ENCODE measurements around the gene SLC17A3.

The SLC17A3 gene, protein sequence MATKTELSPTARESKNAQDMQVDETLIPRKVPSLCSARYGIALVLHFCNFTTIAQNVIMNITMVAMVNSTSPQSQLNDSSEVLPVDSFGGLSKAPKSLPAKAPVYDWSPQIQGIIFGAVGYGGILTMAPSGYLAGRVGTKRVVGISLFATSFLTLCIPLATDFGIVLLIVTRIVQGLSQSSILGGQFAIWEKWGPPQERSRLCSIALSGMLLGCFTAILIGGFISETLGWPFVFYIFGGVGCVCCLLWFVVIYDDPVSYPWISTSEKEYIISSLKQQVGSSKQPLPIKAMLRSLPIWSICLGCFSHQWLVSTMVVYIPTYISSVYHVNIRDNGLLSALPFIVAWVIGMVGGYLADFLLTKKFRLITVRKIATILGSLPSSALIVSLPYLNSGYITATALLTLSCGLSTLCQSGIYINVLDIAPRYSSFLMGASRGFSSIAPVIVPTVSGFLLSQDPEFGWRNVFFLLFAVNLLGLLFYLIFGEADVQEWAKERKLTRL

DNA sequence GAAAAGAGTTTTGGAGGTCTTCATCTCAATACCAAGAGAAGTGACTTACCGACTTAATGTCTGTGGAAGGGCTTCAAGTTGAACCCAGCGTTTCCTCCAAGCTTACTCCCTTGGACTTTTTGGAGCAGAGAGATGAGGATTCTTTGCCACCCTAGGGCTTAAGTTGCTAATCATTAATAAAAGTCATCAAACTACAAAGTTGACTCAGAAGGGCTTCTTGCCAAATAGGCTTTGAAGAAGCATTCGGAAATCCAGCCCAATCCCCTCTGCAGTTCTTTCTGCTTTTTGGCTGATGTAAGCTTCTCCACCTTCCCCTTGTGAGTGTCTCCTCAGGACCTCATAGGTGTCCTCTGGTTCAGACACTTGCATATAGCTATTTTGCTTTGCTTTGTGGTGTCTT, at the start of gene SLC17A3:
SLC17A3 (minus strand) TSS at position 126 of the 400 bp plus-strand sequence. CDS start 5,856 bp downstream, outside the sequence.
- in situ Hi-C loops (cut with MboI; ENCODE audit: low sequenced_read_pairs), result no loop called here

DNA sequence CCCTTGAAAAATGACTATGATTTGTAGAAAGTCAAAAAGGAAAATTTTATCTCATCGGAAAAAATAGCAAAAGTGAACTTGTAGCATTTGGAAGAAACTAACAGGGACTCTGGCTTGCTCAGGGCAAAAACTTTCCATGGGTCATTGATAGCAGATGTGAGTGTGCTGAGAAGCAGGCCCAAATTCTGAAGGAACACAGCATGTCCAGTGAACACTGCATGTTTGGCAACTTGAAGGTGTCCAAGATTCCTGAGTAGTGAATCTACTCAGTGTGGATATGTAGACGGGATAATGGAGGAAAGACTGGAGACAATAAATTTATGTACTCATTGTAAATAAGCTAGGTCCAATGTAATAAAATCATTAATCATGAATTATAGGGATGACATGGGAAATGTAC, 48.3 kb upstream of the SLC17A3 start:
- in situ Hi-C loops (cut with MboI; ENCODE audit: low sequenced_read_pairs), result no loop called here

DNA sequence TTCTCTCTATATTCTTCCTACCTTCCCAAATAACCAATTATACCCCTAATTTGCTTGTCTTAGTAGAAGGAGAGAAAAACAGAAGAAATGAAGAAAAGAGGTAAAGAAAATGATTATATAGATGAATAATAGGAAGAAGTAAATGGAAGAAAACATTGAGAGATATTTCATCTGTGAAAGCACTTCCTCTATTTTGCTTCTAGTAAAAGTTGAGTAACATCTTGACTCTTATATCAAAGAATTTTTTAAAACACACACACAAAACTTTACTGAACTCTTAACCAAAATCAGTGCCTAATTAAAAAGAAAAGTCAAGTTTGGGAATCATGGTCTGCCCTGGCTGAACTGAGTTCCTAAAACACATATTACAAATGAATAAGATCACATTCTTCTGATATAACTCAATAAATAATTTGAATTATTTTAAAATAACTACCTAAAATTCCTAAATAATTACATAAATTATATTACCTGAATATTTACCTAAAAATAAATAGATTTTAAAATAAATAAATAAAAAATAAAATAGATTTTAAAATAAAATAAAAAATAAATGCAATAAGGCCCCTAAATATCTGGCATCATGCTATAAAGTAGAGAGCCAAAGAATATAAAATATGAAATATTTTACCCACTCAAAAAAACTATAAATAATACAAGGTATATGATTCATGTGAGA, 47.6 kb upstream of the SLC17A3 start:
- in situ Hi-C loops (cut with MboI; ENCODE audit: low sequenced_read_pairs), result no loop called here

DNA sequence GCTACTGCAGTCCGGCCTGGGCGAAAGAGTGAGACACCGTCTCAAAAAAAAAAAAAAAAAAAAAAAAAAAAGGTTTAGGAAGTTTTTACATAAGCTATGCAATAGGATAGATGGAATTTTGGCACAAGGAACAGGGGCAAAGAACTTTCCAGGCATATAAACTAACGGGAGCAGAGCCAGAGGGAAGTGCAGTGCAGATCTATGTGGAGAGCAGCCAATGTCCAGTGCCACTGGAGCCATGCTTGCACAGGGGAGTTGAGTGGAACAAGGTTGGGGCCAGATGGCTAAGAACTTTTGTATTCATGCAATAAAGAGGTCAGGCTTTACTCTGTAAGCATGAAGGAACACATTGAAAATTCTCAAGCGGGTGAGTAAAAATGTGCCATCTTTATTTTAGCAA, 45.6 kb upstream of the SLC17A3 start:
- in situ Hi-C loops (cut with MboI; ENCODE audit: low sequenced_read_pairs), result no loop called here

DNA sequence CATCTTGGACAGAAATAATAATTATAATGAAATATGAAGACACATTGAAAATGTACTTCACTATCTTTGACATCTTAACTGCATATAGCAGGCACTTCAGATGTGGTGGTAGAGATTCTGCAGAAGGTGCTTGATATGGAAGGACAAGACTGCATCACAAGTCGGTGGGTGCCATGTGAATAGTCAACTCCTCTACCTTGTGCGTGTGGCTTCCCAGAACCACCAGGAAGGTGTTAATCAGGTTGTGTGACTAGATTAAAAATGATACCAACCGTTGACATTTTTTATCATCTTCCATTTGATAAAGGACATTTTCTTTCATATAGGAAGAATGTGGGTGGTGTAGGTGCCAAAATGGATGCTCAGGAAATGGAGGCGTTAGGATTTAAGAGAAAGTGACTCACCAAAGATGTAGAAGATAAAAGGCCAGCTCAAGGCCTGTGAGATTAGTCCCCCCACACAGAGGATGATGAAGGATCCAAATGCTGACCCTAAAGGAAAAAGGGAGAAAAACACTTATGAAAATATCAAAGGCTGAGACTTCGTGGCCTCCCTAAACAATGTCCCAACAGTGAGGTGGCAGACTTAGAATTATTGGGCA, 44.1 kb upstream of the SLC17A3 start:
- in situ Hi-C loops (cut with MboI; ENCODE audit: low sequenced_read_pairs), result no loop called here

DNA sequence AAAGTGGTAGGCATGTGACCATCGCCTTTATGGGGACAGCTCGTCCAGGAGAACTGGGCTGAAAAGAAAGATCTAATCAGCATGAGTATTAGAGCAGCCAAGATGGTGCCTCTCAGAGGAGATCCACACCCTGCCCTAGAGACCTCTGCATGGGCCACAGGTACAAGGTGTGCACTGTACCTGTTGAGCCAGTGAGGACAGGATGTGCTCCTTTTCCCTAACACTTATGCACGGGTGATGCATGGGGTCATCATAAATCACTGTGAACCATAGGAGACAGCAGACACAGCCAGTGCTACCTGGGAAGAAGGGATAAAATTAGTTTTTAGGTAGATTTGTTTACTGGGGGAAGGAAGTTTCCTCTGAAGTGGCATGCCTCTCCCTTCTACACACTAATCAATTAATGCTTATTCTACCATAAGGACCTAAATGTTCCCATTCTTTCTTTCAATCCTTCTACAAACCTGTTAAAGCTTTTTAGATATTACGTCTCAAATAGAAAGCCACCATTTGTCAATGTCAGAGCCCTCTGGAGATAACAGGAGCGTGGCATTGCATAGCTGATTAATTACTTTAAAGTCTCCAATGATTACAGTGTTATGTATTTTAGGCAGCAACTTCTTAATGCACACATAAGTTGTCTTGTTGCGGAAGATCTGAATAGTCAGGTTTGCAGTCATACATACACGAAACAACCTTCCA, 42.9 kb upstream of the SLC17A3 start:
- in situ Hi-C loops (cut with MboI; ENCODE audit: low sequenced_read_pairs), result no loop called here

DNA sequence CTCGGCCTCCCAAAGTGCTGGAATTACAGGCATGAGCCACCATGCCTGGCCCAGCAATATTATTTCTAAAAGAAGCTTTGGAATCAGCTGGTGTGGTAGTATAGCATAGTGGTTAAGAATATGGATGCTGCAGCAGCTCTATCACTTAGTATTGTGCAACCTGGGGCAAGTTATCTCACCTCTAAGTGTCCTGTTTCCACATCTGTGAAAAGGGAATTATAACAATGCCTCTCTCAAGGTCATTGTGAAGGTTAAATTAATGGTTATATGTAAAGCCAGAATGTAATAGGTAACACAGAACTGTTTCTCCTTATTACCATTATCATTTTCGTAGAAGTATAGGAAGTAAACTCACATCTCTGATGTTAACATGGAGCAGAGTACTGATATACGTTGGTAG, 42.3 kb upstream of the SLC17A3 start:
- in situ Hi-C loops (cut with MboI; ENCODE audit: low sequenced_read_pairs), result no loop called here

DNA sequence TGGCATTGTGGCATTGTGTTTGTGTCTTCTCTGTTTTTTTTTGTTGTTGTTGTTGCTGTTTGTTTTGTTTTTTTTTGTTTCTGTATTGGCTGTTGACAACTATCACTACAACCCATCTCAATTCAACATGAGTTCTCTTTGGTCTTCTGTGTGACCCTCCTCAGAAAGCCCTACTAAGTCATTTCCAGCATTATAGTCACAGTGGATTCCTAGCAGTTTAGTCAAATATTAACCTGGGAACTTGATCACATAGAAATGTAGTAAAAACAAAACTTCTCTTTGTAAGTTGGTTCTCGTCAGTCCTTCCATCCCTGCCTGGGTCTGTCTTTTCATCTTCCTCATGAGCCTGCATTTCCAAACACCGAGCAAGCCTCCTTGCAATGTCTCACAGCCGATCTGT, 39.7 kb upstream of the SLC17A3 start:
- in situ Hi-C loops (cut with MboI; ENCODE audit: low sequenced_read_pairs), result no loop called here

DNA sequence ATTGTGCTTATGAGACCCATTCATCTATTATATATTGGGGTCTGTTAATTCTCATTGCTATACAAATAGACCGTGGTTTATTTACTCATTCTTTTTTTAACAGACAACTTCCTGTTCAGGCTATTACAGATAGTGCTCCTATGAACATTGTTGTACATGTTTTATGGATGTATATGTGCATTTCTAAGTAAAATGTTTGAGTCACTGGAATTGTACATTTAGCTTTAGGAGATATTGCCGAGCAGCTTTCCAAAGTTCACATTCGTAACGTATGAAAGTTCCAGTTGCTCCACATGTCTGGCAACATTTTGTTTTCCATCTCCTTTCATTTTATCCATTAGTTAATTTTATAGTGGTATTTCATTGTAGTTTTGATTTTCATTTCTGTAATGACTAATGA, 37.3 kb upstream of the SLC17A3 start:
- in situ Hi-C loops (cut with MboI; ENCODE audit: low sequenced_read_pairs), result no loop called here

DNA sequence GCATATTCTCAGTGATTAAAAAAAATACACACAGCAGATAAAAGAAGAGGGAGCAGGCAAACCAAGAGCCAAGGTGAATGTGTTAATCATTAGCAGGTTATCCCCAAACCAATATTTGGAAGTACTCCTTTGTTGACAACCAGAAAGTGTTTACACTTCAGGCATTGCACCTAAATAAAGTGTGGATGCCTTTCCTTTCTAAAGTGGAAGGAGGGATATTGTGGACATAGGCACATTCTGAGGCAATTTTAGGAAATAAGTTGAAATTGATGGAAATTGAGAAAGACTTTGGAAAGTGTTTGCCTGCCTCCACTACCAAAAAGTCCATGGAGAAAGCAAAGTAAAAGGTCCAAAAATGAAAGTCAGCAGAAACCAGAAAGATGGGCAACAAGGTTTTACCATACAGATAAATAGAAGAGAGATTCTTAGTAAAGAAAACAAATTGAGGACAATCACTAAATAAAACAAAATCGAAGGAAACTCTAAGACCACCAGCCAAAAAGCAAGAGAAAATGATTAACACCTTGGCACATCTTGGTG, 33.5 kb upstream of the SLC17A3 start:
- in situ Hi-C loops (cut with MboI; ENCODE audit: low sequenced_read_pairs), result no loop called here

DNA sequence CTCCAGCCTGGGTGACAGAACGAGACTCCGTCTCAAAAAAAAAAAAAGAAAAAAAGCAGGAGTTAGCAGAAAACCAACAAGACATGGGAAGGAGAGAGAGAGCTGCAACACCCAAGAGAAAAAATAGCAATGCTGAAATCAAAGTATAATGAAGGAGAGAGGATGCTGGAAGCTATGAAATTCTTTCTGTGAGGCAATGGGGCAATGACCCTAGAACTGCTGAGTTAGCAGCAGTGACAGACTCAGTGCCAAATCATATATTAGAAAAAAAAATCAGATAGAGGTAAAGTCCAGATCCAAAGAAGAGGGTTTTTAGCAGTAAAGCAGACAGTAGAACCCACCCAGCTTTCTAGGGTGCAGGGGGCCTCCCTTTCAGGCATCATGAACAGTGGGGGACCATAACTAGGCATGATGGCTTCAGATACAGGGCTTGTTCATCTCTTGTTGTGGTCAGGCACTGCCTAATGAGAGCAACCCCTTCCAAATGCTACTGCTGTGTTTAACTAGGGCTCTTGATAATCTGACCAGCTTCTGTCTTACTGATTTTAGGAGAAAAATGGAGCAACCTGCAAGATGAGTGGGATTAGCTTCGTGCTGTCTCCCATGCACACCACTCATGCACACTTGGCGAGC, 29.5 kb upstream of the SLC17A3 start:
- in situ Hi-C loops (cut with MboI; ENCODE audit: low sequenced_read_pairs), result no loop called here

DNA sequence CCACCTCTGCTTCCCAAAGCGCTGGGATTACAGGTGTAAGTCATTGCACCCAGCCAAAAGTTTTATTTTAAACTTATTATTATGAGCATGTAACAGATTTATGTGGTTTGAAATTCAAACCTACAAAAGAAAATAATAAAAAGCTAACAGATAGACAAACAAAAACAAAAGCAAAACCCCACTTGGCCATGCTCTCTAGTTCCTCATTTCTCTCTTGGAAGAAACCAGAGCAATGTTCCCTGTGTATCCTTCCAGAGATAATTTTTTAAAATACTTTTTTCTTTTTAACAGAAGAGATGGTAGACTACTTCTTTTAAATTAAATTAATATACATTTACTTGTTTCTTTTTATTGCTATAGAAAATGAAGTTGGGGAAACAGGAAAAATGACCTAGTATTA, 28.0 kb upstream of the SLC17A3 start:
- in situ Hi-C loops (cut with MboI; ENCODE audit: low sequenced_read_pairs), result no loop called here

DNA sequence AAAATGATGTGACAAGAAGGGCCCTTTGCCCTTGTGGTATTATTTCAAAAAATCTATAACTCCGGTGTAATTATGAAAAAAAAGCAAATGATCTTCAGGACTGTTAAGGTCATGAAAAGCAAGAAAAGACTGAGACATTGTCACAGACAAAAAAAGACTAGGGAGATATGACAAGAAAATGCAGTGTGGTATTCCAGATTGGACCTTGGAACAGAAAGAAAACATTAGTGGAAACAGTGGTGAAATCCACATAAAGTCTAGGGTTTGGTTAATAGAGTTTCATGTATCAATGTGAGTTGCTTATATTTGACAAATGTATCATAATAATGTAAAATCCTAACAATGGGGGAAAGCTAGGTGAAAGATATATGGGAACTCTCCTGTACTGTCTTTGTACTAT, 26.8 kb upstream of the SLC17A3 start:
- in situ Hi-C loops (cut with MboI; ENCODE audit: low sequenced_read_pairs), result no loop called here

DNA sequence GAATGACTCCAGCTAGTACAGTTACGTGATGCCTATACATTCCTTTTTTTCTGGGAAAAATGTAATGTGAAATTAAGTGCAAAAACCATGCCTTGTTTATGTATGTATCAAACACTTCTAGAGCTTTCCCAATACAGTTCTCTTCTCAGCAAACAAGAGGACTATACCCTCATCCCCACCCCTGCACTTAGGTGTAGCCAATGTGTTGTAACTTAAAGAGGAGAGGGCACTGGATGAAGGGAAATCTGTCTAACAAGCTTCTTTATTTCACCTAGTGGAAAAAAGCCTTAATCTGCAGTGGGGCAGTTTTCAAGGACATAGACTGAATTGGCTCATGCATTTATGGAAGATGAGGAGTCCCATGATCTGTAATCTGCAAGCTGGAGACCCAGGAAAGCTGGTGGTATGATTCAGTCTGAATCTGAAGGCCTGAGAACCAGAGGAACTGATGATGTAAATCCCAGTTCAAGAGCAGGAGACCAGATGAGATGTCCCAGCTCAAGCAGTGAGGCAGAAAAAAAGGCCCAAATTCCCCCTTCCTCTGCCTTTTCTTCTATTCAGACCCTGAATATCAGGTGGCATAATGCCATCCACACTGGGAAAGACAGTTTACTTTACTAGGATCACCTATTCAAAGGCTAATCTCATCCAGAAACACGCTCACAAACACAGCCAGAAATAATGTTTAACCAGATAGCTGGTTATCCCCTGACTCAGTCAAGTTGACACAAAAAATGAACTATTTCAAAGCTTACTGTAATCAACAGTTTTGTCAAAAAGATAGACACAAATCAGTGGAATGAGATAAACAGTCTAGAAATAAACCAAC, 25.8 kb upstream of the SLC17A3 start:
- in situ Hi-C loops (cut with MboI; ENCODE audit: low sequenced_read_pairs), result no loop called here

DNA sequence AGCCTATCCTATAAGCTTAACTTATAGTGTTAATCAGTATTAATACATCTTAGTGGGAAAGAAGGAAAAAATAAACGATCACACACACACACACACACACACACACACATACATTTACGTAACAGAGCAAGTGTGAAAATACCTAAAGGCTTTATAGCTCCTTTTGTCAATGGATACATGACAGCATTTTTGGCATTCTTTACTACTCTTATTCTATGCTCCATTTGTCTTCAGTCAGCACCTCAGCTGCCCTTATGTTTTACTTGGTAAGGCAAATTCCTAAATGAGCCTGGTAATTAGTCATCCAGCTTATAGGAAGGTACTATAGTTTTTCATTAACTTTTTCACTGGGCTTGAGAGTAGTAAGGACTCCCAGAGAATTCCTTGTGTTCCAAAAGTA, 25.1 kb upstream of the SLC17A3 start:
- in situ Hi-C loops (cut with MboI; ENCODE audit: low sequenced_read_pairs), result no loop called here

DNA sequence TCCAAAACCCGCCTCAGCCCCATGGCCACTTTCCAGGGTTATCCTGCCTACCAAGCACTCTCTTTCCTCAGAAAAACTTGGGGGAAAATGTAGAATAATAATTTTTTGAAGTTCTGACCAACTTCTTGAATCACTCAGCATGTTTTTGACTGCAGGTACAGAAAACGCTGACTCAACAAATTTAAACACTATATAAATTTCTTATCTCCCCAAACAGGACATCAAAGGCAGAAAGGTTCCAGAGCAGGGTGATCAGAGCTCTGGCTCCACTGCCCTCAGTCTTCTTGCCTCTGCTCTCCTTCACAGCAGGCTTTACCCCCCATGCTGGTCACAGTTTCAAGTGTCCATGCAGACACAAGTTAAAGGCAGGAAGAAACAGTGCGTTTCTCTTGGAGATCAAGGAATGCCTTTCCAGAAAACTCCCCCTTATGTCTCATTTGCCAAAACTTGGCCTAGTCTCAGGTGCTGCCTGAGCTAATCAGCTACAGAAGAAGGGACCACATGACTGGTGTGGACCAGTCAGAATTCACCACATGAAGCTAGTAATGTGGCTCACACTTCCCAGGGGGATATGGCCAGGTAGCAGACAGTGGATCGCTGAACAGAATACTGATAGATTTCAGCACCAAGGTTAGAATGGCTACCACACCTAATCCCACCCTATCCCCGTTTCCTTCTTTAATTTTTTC, 24.4 kb upstream of the SLC17A3 start:
- in situ Hi-C loops (cut with MboI; ENCODE audit: low sequenced_read_pairs), result no loop called here

DNA sequence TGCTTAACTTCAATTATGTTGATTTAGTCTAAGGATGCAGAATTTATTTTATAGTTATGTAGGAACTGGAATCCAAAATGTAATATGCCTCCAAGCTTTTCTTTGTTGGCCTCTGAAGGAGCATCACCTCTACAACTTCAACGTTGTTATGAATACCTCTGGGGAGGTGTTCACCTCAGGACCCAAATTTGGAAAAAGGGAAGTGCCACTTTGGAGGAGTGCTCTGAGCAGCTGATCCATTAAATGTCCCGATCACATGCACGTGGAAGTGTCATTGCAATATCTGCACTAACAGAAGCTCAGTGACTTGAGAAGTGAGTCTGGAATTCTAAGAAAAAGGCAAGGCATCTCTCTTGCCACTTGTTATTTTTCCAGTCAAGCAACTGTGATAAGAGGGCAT, 22.2 kb upstream of the SLC17A3 start:
- in situ Hi-C loops (cut with MboI; ENCODE audit: low sequenced_read_pairs), result no loop called here

DNA sequence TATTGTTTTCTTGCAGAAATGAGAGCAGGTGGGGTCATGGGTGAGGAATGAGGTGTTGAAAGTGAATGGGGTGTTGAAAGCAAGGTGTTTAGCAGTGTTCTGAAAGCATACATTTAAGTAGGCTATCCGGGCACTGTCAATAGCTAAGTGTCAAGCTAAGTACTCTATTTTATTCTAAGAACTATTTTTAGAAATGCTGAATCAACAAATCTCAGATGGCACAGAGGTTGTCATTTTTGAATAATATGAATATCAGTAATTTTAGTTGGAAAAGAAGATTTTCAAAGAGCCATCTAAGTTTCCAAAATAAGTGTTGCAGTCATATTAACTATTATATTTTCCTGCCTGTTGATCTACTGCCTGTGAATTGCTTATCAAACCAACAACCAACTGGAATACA, 21.7 kb upstream of the SLC17A3 start:
- in situ Hi-C loops (cut with MboI; ENCODE audit: low sequenced_read_pairs), result no loop called here

DNA sequence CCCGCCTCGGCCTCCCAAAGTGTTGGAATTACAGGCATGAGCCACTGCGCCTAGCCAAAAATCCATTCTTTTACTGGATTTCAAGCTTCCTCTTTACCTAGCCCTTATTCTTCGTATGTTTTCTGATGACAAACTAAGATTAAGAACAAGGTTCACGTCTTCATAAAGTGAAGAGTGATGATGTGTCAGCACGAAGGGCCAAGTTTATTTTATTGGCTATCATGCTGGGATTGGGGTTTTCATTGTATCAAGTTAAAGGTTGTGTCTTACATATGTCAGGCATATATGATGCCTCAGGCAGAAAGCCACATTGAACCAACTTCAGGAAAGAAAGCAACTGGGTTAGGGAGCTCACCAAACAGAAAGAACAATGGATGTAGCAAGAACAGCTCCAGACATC, 19.7 kb upstream of the SLC17A3 start:
- in situ Hi-C loops (cut with MboI; ENCODE audit: low sequenced_read_pairs), result no loop called here
